Kidney (tissue), 14 donors: ENCODE measurements around the gene SLC35A4. TPM values are rescaled to one million over a fixed set of nuclear protein-coding genes. Genes with fewer than 3 reads are reported as not detected.
A peak's percentile ranks its signal among the peaks of the same experiment; 100 is the strongest.

ENCODE experiments used
- DNase-seq, 5 donors: peaks; one replicate each; pipeline ENCODE4 v3.0.0-alpha.2; 2013 to 2020
- FAIRE-seq: peaks from 2 replicates; lab custom pipeline; 2012; peaks lifted over from hg19 to GRCh38; lab: Jason Lieb, UNC
- H3K27ac ChIP-seq, 2 donors: one replicate each; pipeline ENCODE4 v1.7.0; 2013; ENCODE audit warnings: low read depth in 2 of 2, low read length in 2 of 2, inconsistent platforms in 1 of 2
- H3K27me3 ChIP-seq: one replicate; pipeline ENCODE4 v1.7.1; 2013; ENCODE audit warnings: low read length, inconsistent platforms; ENCODE audit not compliant: control insufficient read depth, insufficient read depth
- H3K36me3 ChIP-seq, 3 donors: one replicate each; pipeline versions ENCODE4 v1.7.0 to v1.7.1; 2013; ENCODE audit warnings: low read length in 3 of 3, control low read depth in 1 of 3, inconsistent platforms in 1 of 3; ENCODE audit not compliant: insufficient read depth in 3 of 3, control insufficient read depth in 2 of 3
- H3K4me1 ChIP-seq, 3 donors: one replicate each; pipeline versions ENCODE4 v1.7.0 to v1.7.1; 2013; ENCODE audit warnings: low read length in 3 of 3, inconsistent platforms in 1 of 3, low read depth in 1 of 3; ENCODE audit not compliant: control insufficient read depth in 2 of 3, insufficient read depth in 2 of 3
- H3K4me3 ChIP-seq, 3 donors: one replicate each; pipeline versions ENCODE4 v1.7.0 to v1.8.1; 2013; ENCODE audit warnings: low read length in 3 of 3, control low read depth in 1 of 3, inconsistent platforms in 1 of 3
- H3K9ac ChIP-seq, 3 donors: one replicate each; pipeline versions ENCODE4 v1.7.0 to v1.7.1; 2013; ENCODE audit warnings: low read length in 3 of 3, control low read depth in 1 of 3, inconsistent platforms in 1 of 3
- H3K9me3 ChIP-seq, 3 donors: one replicate each; pipeline versions ENCODE4 v1.7.0 to v1.7.1; 2013; ENCODE audit warnings: low read length in 3 of 3, control low read depth in 1 of 3, inconsistent platforms in 1 of 3; ENCODE audit not compliant: control insufficient read depth in 2 of 3, insufficient read depth in 1 of 3
- intact Hi-C: fragments of 100-400 bp; cut with DNase I; formaldehyde crosslinking; loops from one replicate; pipeline ENCODE4 v1.11.1; 2022
- polyA plus RNA-seq: library from polyadenylated mRNA; stranded (reverse); fragments of 350-450 nt; fragmentation: Illumina TruSeq; extraction: RNeasy Lipid Tissue Mini Kit (QIAGEN cat#74804); gene quantifications from one replicate; pipeline ENCODE4 v1.2.3, GENCODE V29; 2014; ENCODE audit warnings: low read depth, low replicate concordance; ENCODE audit not compliant: insufficient read depth
- total RNA-seq: library from RNA; stranded (reverse); fragmentation: NEBNext Ultra II Directional; extraction: Animal tissue kit (Norgen Biotek cat#: 25700); gene quantifications from one replicate; pipeline ENCODE4 v1.2.1, GENCODE V29; 2021
- TF ChIP-seq, protein P1 (sequence below): IDR thresholded peaks from 3 replicates; pipeline ENCODE4 v1.5.1; 2012; ENCODE audit warnings: mild to moderate bottlenecking, moderate library complexity, borderline replicate concordance; ENCODE audit not compliant: insufficient read depth; ENCODE audit errors: extremely low read depth
- donor health status: control.
- donor health status: control.
- donor health status: control.
- donor health status: control.
- donor health status: control.
- donor health status: DM: yes; HTN: yes; CAD: no.
- donor health status: Normal renal cell carcinoma (clear cell type).

Gene SLC35A4
- total and polyA plus RNA-seq, 2 donors from 2014 or later = 71.2 to 89.9 TPM

DNA sequence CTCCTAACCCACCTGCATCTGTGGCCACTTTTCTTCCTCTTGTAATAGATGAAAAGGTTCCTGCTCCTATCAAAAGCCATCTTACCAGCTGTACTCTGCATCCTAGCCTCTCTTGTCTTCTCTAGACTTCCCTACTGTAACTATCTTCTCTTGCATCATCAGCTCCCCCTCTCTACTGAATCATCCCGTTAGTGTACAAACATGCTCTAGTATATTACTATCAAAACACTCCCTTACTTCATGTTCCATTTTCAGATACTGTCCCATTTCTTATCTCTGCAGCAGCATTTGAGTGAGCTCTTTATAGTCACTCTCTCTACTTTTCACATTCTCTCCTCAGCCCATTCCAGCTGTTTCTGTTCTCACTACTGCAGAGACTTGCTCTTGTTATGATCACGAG lies 10.2 kb upstream of the SLC35A4 start:
- TF ChIP-seq, protein P1, sequence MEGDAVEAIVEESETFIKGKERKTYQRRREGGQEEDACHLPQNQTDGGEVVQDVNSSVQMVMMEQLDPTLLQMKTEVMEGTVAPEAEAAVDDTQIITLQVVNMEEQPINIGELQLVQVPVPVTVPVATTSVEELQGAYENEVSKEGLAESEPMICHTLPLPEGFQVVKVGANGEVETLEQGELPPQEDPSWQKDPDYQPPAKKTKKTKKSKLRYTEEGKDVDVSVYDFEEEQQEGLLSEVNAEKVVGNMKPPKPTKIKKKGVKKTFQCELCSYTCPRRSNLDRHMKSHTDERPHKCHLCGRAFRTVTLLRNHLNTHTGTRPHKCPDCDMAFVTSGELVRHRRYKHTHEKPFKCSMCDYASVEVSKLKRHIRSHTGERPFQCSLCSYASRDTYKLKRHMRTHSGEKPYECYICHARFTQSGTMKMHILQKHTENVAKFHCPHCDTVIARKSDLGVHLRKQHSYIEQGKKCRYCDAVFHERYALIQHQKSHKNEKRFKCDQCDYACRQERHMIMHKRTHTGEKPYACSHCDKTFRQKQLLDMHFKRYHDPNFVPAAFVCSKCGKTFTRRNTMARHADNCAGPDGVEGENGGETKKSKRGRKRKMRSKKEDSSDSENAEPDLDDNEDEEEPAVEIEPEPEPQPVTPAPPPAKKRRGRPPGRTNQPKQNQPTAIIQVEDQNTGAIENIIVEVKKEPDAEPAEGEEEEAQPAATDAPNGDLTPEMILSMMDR = no peak
- no peak for FAIRE-seq

DNA sequence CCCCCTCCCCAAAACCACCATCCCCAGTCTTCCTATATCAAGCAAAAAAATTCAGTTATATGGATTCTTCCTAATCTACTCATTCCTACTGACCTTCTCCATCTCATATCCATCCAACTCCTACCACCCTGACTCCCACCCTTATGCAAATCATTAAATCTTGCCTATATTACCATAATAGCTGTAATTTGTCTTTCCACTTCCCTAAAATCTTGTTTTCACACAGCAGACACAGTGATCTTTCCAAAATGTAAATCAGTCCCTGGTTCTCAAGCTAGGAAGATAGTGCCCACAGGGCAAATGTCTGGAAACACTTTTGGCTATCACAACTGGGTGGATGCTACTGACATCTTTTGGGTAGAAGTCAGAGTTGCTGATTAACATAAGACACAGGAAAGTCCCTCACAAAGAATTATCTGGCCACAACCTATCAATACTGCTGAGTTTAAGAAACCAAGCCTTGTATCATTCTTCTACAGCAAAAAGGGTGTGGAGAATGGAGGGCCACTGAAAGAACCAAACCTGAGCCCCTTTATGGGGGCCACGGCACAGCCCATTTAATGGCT lies 8.8 kb upstream of the SLC35A4 start:
- Histone ChIP-seq H3K27me3 (no peaks in the 10 kb centered on the region), H3K27ac (no peak overlapping the region), H3K9me3 (no peaks in the 10 kb centered on the region), H3K4me1 (peaks cover 0 to 17% (median 10%) of the 10 kb centered on the region in 3 donors), H3K9ac (peak overlapping the region in 1 of 3 donors; percentile 43), H3K4me3 (peak overlapping the region in 2 of 3 donors; percentile 74 to 81), H3K36me3 (peaks cover 2 to 10% (median 5%) of the 10 kb centered on the region in 3 donors)
- DNase-seq = no peak
- FAIRE-seq = no peak
- TF ChIP-seq, protein P1 = no peak
- intact Hi-C loops = no loop called here

More for the DNA sequence above, 10.2 kb upstream of the SLC35A4 start:
- H3K4me3 ChIP-seq = no peak overlapping the region
- peaks cover 0 to 27% (median 17%) of the 10 kb centered on the region in 3 donors for H3K4me1 ChIP-seq
- peaks cover 2 to 22% (median 16%) of the 10 kb centered on the region in 3 donors for H3K36me3 ChIP-seq
- intact Hi-C loops = no loop called here
- no peaks in the 10 kb centered on the region for H3K9me3 ChIP-seq
- no peaks in the 10 kb centered on the region for H3K27me3 ChIP-seq
- H3K27ac ChIP-seq = no peak overlapping the region
- H3K9ac ChIP-seq = no peak overlapping the region
- DNase-seq = no peak

DNA sequence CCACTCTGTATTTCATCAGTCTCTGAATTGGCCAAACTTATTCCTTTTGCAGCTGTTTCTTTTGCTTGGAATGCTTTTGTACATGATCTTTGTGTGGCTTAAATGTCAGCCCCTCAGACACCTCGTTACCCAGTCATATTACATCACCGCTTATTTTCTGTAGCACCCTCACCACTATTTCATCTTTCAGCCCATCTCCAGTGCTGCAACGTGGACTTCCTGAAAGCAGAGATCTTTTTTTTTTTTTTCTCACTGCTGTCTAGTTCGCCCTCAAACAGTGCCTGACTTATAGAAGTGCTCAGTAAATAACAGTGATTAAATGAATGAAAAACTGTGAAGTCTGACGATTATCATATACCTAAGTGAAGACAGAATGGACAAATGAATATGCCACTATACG lies 8.2 kb upstream of the SLC35A4 start:
- Histone ChIP-seq H3K4me3 (peak overlapping the region; percentile 64 to 81 (median 74)), H3K36me3 (peaks cover 2 to 6% (median 4%) of the 10 kb centered on the region in 3 donors), H3K4me1 (peaks cover 0 to 17% (median 10%) of the 10 kb centered on the region in 3 donors), H3K27me3 (no peaks in the 10 kb centered on the region), H3K27ac (no peak overlapping the region), H3K9me3 (no peaks in the 10 kb centered on the region), H3K9ac (peak overlapping the region; percentile 2 to 85 (median 43))
- TF ChIP-seq, protein P1 = no peak
- FAIRE-seq (no peak), DNase-seq (peak in 2 of 5 donors; percentile 8 to 21)
- intact Hi-C loops = no loop called here
